ENCODE results near the gene SOX2. TPM values are rescaled to one million over a fixed set of nuclear protein-coding genes. Genes with fewer than 3 reads are reported as not detected.

Gene SOX2
- total RNA-seq, 1 experiment from 2014 or later = 307 TPM

GRCh38 chr3:181726351-181727330, 14.9 kb downstream of the SOX2 start:
- Histone ChIP-seq H3K14ac (ENCODE audit: insufficient read depth, low read length) (no peak overlapping the region), H3K27me3 (ENCODE audit: insufficient read depth, low read length) (peaks cover 9% of the 10 kb centered on the region; the same call in 1 of the 2 replicates), H3K56ac (ENCODE audit: insufficient read length, low read depth, low read length) (no peak overlapping the region), H3K23ac (ENCODE audit: insufficient read length, low read depth, low read length) (no peak overlapping the region), H2BK120ac (ENCODE audit: low read depth, low read length, poor library complexity, severe bottlenecking) (no peak overlapping the region), H3T11ph (ENCODE audit: low read length) (no peak overlapping the region), H4K20me1 (ENCODE audit: control insufficient read depth, insufficient read depth, insufficient read length) (no peaks in the 10 kb centered on the region), H3K79me2 (ENCODE audit: insufficient read depth, low read length) (no peaks in the 10 kb centered on the region), H3K9me3 (ENCODE audit: control insufficient read depth, low read depth, low read length) (no peaks in the 10 kb centered on the region), H4K8ac (replicated peaks; ENCODE audit: insufficient read length, low read depth, low read length) (no peak overlapping the region), H2BK12ac (ENCODE audit: insufficient read length, low read depth, low read length) (no peak overlapping the region), H4K91ac (ENCODE audit: insufficient read length, low read depth, low read length) (no peak overlapping the region), H2AFZ (ENCODE audit: low read length) (no peak overlapping the region), H3K27ac (ENCODE audit: insufficient read length, low read depth, low read length) (no peak overlapping the region), H3K79me1 (ENCODE audit: insufficient read depth, low read depth, low read length, poor library complexity, severe bottlenecking) (no peaks in the 10 kb centered on the region), H2BK20ac (ENCODE audit: low read depth, low read length, poor library complexity, severe bottlenecking) (no peak overlapping the region), H4K5ac (ENCODE audit: insufficient read length, low read depth, low read length) (no peak overlapping the region), H2BK5ac (ENCODE audit: insufficient read length, low read length) (no peak overlapping the region), H2BK15ac (ENCODE audit: low read depth, low read length) (no peak overlapping the region), H3K4me1 (ENCODE audit: insufficient read depth, low read length) (peaks cover 30% of the 10 kb centered on the region), H3K18ac (ENCODE audit: insufficient read length, low read depth, low read length) (no peak overlapping the region), H3K4me2 (ENCODE audit: insufficient read depth, insufficient read length, low read length) (peak overlapping the region; percentile 97), H3K9ac (ENCODE audit: extremely low read depth, insufficient read length, low read length) (peak overlapping the region; percentile 1), H2AK5ac (ENCODE audit: insufficient read length, low read length) (no peak overlapping the region), H3K23me2 (ENCODE audit: insufficient read length, low read depth, low read length, poor library complexity, severe bottlenecking) (peaks cover 32% of the 10 kb centered on the region), H3K4ac (ENCODE audit: low read depth, low read length) (no peak overlapping the region)
- H3K9me3 Mint-ChIP-seq = no peaks in the 10 kb centered on the region; a peak in 1 of 5 replicates
- DNase-seq = peak; percentile 81
- peaks cover 2% of the 10 kb centered on the region for H3K27me3 Mint-ChIP-seq (ENCODE audit: low read depth)
- peaks cover 79 to 89% of the 10 kb centered on the region in 2 experiments for H3K4me1 Mint-ChIP-seq
- H3K36me3 Mint-ChIP-seq (ENCODE audit: insufficient read depth in 1 of 3, low read depth in 3 of 3) = peaks cover 0 to 18% (median 16%) of the 10 kb centered on the region in 3 experiments; a peak in 4 of 7 replicates
- H3K27ac Mint-ChIP-seq = peak overlapping the region in 2 of 3 experiments; percentile 74 to 96; a peak in 6 of 7 replicates
- H3K4me3 Mint-ChIP-seq = peak overlapping the region; percentile 71 to 85
- WGBS (ENCODE audit: extremely low coverage, insufficient read length, low lambda C conversion rate) = no CpG with 5 or more reads among the region's 62 CpGs
- peak; percentile 67 for TF ChIP-seq CTCF (conservative IDR thresholded peaks at IDR 0.05)

Measured in H9 (cell line).